HK-2 (cell line): ENCODE results near the gene WNK4.

Experiments used
- DNase-seq: peaks from one replicate; pipeline ENCODE4 v3.0.0-alpha.2; 2018; ENCODE audit not compliant: unreplicated experiment

WNK4 gene

DNA sequence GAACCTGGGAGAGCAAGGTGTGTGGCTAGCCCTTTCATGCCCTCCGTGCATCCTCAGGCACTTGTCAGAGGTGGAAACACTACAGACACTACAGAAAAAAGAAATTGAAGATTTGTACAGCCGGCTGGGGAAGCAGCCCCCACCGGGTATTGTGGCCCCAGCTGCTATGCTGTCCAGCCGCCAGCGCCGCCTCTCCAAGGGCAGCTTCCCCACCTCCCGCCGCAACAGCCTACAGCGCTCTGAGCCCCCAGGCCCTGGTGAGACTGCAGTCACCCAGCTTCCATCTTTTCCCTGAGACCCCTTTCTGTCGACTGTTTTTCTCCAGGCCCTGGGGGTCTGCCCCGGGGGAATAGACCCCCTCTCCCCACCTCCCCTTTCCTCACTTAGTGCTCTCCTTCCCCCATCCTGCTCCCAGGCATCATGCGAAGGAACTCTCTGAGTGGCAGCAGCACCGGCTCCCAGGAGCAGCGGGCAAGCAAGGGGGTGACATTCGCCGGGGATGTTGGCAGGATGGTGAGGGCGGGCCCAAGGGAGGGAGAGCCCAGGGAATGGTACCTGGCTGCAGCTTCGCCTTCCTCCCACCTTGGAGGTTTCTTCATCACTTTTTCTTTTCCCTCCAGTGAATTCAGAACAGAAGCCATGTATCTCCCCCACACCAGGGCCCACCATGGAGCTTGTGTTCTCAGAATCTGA lies 15.8 kb downstream of the WNK4 start:
- no peak for DNase-seq

DNA sequence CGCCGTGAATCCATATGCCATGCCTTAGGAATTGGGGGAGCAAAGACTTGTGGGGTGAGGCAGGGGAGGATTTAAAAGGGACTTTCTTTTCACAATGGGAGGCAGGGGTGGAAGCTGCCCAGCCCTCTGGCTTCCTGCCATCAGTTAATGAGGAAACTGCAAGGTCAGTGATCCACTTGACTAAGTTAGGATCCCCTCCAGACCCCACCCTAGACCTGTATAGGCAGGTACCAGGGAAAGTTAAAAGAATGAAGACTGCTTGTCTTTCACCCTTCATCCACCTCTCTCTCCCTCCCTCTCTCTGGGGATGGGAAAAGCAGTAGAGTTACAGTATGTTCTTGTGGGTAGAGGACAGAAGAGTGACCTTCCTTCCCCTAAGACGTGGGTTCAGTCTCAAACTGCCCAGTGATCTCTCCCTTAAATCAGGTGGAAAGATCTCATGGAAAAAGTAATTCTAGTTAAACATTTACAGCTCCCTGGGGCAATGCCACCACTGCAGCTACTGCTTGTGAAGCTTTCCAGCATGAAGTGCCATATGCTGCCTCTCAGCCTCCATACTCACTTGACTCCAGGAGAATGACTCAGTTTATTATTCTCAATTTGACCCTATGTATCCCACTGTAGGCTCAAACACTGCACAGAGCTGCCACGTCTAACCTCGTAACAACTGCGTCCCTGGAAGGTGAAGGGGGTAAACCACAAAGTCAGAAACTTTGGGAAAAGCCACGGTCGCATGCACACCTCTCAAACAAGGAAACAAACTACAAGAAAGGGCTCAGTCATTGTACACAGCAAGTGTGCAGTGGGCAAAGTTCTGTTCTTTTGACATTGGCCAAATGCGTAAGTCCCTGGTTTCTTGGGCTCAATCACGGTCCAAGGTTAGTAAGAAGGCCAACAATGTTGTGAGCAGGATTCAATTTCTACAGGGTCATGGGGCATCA lies 16.9 kb downstream of the WNK4 start:
- peak; percentile 29 for DNase-seq

DNA sequence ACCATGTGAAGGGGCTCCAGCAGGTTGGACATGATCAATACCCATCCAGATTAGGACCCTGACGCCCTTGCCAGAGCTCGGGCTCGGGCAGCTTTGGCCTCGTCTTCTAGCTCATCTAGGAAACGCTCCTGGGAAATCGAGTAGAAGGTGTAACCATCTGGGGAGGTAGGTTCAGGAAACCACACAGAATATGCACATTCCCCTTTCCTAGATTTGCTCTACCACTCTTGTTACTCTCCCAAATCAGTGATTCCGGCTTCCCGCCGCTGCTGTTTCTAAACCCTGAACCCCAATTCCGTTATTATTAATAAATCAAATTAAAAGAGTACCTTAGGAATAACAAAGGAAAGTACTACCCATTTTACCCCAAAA lies 17.6 kb downstream of the WNK4 start:
- no peak for DNase-seq

DNA sequence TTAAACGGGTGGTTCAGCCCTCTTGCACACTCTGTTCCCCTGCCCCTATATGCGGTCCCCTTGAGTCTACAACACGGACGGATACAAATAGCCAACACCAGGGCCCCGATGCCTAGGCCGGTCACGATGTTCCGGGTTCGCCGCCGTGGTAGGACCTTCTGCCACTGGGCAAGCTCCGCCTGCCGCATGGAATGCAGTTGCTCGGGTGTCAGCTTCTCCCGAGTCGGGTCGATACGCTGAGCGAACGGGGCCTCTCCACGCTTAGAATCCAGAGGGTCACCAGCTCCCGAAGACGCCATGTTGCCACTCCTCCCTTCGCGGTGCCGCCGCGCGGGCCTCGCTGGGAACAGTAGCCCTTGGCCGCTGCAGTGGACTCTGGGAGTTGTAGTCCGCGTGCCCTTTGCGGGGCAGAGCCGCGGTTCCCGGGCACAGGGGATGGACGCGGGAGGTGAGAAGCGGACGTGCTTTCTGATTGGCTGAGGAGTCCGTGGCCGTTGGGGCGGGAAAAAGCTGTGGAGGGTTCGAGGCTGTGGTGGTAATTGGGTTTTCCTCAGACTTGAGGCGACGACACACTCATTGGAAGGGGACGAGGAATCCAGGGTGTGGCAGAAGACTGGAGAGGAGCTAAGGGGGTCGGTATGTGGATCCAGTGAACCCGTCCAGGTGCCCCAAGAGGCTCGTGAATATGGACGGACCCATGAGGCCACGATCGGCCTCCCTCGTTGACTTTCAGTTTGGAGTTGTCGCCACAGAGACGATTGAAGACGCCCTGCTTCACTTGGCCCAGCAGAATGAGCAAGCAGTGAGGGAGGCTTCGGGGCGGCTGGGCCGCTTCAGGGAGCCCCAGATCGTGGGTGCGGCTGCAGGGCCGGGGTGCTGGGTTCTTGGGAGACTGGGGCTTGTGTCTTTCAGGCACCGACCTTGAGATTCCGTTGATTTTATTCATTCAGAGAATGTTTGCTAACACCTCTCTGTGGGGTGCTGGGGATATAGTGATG lies 18.3 kb downstream of the WNK4 start, which contains the start of the genes CNTD1 and COA3:
CNTD1 (plus strand) TSS at position 479 of the 998 bp plus-strand sequence; CDS start at position 686, 207 bp downstream.
COA3 (minus strand) TSS at position 322 of the 998 bp plus-strand sequence; CDS start at position 299, 23 bp downstream.
- DNase-seq: peak; percentile 88

DNA sequence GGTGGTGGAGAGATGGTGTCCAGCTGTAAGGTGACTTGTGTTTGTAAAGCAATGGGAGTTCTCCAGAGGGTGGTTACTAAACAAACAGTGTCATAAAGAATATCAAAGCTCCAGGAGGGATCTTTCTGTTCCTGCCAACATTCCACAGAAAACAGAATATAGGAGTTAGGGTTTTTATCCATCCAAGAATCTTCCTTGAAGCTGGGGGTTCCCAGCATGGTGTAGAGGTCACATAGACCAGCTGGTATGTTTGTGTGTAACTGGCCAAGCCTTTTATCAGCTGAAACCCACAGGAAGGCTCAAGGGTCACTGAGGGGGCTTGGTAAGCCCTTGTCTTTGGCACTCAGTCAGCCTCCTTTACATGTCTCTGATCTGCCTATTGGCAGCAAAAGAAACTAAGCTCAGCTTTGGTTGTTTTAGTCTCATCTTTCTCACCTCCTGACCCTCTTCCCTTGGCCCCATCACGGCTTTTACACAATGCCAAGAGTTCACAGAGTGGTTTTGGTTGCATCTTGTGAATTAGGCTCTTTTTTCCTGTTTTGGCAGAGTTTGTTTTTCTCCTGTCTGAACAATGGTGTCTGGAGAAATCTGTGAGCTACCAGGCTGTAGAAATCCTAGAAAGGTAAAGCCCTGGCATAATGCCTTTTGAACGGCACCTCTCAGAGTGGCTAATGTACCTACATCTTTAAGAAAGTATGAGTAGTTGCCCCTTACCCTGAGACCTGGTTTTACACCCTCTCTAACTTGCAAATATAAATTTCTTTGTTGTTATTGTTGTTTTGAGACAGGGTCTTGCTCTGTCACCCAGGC lies 22.9 kb downstream of the WNK4 start:
- no peak for DNase-seq

DNA sequence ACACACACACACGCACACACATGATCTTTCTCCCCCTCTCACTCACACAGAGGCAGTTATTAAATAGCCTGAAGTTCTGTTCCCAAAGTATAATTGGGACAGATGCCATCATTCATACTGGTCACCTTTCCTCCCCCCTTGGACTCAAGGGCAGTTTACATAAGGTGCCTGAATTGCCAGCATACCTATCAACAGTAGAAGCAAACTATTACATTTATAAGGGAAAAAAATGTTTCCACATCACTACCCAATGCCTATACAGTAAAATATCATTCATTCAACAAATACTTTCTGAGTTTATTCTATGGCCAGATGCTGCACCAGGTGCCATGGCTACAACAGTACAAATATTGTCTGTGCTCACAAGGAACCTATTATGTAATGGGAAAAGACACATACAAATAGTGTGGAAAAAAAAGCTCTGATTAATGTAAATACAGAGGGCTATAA lies 24.5 kb downstream of the WNK4 start:
- no peak for DNase-seq

DNA sequence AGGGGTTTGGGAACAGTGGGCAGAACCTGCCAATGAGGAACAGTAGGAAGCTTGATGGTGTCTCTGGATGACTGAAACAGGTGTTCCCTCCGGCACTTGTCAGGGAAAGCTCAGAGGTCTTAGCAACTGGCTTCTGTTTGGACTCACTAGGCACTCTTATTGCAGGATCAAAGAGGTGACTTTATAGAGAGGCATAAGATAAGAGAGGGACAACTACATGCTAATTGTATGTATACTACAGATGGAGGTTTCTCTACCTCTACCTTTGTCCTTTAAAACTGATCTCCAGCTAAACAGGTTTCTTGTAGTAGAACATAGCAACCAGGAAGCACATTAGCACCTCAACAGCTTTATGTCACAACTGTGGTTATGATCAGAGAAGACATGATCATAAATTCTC lies 25.8 kb downstream of the WNK4 start:
- no peak for DNase-seq

DNA sequence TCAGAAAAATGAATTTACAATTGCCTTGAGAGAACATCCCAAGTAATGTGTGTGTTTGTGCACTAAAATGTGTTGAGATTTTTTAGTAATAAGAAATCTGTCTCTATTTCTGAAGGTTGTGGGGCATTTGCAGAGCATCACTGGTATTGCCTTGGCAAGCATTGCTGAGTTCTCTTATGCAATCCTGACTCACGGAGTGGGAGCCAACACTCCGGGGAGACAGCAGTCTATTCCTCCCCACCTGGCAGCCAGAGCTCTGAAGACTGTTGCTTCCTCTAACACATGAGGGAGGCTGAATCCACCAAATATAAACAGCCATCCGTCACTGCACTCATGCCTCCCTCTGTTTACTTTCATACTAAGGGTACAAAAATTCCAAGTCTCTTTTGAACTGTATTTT lies 28.8 kb downstream of the WNK4 start:
- no peak for DNase-seq

DNA sequence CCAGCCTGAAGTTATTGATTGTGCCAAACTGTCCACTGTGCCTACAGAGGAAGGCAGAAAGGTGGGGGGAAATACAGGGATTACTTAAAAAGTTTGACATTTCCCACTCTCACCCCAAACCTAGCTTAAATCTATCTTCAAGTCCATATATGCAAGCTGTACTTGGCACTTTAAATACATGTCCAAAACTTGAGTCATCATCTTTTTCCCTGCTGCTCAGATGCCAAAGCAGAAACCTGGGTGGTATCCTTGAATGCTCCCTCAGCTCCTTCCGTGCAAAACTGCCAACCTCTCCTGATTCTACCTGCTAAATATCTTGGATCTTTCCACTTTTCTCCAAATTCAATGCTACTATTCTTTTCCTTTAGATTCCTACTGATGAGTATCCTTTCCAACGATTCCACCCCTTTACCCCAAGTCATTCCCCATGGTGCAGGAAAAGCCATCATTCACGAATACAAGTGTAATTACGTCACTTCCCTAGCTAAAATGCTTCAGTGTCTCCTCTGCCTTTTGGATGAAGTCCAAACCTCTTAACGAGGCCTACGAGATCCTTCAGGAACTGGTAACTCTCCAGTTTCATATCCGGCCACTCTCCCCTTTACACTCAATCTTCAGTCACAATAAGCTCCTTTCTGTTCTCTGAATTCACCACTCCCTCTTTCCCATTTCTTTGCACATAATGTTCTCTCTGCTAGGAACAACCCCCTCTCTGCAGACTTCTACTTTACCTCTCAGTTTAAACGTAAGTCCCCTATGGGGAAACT lies 34.4 kb downstream of the WNK4 start:
- no peak for DNase-seq

DNA sequence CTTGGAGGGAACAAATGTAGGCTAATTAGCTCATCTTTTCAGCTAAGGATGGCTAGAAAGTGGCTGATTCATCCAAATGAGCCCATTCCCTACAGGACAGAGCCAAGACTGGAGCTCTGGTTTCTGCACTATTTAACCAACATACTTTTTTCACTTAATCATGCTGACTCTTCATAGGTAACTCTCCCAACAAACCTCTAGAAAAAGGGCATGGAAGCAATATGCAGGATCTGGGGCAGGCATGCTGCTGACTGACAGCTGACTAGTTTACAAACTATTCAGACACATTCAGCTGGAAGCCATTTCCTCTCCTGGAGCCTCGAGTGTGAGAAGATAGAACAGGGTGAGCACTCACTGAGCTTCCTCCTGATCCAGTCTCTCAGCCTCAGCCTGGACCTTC lies 37.5 kb downstream of the WNK4 start:
- DNase-seq: no peak

DNA sequence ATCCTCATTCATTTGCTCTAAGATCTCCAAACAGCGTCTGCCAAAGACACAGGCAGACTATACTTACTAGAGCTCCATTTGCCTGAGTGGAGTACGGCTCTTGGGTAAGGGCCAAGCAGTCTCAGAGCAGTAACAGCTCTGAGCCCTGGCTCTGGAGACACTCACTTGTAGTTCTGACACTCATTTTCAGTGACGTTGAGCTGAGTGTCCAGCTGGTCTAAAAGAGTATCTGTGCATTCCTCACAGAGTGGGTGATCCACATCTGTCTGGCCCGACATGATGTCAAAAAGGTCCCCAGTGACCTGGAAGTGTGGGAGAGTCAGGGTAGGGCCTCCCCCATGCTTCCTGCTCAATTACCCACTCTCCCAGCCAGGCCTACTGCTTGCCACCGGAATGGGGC lies 38.0 kb downstream of the WNK4 start:
- no peak for DNase-seq

DNA sequence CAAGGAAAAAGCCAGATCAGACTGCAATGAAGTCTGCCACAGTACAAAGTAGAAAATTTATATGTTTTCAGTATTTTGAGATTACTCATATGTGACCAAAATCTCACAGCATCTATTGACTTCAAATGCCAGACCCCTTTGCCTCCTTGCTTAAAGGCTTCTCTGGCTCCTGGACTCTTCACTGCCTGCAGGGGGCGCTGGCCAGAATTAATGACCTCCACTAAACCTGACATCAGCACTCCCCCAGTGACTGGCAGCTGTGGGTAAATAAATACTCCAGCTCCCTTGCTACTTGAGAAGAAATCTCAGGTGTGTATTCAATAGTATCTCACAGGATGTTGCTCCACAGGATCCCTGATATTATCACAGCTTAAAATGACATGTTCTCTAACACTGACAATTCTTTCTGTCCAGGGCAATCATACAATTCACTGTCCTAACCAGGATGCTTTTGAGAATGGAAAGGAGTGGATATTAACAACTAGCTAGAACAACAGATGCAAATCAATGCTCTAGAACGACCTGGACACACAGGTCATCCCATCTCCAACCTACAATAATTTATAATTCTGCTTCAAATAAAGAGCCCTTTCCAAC lies 39.6 kb downstream of the WNK4 start:
- peak; percentile 50 for DNase-seq

DNA sequence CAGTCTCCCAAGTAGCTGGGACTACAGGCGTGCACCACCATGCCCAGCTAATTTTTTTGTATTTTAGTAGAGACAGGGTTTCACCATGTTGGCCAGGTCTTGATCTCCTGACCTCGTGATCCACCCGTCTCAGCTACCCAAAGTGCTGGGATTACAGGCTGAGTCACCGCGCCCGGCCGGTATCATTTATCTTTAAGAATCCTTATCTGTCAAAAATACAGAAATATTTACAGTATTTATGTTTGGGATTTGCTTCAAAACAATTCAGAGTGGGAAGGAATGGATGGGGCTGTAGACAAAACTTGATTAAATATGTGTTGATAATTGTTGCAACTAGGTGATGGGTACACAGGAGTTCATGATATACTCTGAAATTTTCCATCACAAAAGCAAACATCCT lies 40.8 kb downstream of the WNK4 start:
- no peak for DNase-seq

DNA sequence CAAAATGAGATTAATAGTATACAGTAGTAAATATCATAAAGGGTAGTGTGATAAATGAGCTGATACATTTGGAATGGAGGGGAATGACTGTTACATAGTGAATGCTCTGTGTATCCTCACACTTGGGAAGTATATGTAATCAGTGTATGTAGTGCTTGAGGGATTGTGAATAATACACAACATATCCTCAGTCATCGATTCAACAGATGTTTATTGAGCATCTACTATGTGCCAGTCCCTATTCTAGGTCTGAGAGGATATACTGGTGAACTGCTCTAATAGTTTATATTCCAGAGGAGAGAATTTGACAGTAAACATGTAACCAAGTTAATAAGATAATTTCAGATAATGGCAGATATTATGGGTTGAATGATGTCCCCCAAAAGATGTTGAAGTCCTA lies 47.1 kb downstream of the WNK4 start:
- DNase-seq: no peak

DNA sequence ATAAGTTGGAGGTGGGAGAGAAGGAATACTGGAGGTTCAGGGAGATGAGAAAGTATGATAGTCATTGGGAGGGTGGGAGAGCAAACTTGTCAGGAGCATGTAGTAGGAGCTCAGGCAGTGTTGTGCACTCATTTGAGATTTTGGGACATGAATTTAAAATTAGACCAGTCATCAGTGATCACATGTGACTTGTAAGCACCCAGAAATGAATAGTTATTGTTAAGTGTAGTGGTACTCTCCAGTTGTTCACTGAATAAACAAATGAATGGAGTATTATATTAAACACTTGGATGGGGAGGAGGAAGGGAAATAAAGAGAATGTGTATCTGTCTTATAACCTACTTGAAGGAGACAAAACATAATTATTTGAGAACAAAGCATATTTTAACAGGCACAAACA lies 50.6 kb downstream of the WNK4 start:
- no peak for DNase-seq

DNA sequence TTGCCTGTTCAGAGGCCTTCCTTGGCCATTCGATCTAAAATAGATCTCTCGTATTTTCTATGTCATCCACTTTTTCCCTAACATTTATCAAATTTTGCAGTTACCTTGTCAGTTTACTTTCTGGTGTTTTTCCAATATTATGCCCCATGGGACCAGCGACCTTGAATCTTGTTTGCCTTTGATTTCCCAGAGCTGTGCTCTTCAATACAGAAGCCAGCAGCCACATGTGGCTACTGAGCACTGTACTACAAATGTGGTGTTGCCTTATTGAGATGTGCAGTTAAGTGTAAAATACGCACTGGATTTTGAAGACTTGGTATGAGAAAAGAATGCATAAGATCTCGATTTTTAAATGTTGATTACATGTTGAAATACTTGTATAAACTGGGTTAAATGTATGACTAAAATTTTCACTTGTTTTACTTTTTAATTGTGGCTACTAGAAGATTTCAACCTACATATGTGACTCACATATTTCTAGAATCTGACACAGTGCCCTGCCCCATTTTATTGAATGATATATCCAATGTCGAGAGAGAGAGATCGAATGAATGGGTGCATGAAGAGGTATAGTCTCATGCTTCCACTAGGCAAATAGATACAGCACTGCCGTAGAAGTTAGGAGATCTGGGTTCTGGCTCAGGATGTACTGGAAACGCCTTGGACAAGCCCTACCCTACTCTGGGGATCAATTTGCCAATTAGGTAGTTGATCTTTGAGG lies 52.0 kb downstream of the WNK4 start:
- DNase-seq: no peak

DNA sequence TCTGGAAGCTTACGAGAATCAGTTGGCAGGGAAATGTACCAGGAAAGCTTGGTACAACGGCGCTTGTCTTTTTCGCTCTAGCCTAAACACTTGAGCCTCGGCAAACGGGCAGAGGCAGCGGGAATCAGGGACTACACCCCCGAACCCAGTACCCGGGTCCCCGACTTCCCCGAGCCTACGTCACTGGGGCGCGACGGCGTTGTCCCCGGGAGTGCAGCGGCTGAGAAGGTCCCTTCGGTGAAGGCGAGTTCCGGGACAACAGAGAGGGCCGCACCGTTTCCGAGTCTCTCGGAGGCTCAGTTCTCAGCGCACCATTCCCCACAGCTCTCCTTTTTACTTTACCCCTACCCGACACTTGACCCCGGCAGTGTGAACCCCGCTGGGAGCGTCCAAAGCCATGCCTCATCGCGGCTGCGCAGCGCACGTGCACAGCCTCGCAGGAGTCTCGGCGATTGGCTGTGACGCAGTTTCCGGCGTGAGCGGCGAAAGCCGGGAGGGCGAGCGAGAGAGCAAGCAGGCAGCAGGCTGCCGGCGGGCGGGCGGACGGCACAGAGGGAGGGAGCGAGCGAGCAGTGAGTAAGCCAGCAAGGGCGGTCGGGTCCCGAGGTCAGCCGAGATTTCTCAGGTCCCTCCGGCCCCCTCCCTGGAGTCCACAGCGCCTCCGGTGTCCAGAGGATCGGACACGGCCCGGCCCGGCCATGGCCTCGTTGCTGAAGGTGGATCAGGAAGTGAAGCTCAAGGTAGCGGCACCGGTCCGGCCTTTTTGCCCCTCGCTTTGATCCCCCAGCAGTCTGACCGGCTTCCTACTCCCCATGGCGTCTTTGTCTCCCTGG lies 52.7 kb downstream of the WNK4 start, which contains the start of gene PSME3:
PSME3 (plus strand) TSS at position 464 of the 833 bp plus-strand sequence; CDS start at position 699, 235 bp downstream.
- DNase-seq: peak; percentile 92
